Measurements from ENCODE around the gene SLC25A36.
A peak's percentile ranks its signal among the peaks of the same experiment; 100 is the strongest.

Gene SLC25A36

GRCh38 chr3:140995881-140996280 is 54.2 kb downstream of the SLC25A36 start:
- H3K9me3 ChIP-seq (replicated peaks; ENCODE audit: insufficient read depth, low read length): no peaks in the 10 kb centered on the region
- no peak overlapping the region for H2AFZ ChIP-seq (ENCODE audit: low read length)
- H4K20me1 ChIP-seq (ENCODE audit: insufficient read depth, low read length): no peaks in the 10 kb centered on the region
- H3K9ac ChIP-seq (ENCODE audit: low read length): no peak overlapping the region
- H3K4me3 ChIP-seq (ENCODE audit: low read length): no peak overlapping the region
- no peak overlapping the region for H3K4me2 ChIP-seq (ENCODE audit: low read depth, low read length)
- H3F3A ChIP-seq (ENCODE audit: insufficient read depth, low read length): no peaks in the 10 kb centered on the region
- no peaks in the 10 kb centered on the region for H3K9me2 ChIP-seq (replicated peaks; ENCODE audit: insufficient read depth, low read length)
- no peaks in the 10 kb centered on the region for H3K79me2 ChIP-seq (ENCODE audit: low read length)
- TF ChIP-seq EZH2 (optimal IDR thresholded peaks at IDR 0.05; ENCODE audit: low read depth, low read length) (no peak), EZH2phosphoT487 (IDR thresholded peaks at IDR 0.05; ENCODE audit: low read length) (no peak)
- TF ChIP-seq, protein P1, sequence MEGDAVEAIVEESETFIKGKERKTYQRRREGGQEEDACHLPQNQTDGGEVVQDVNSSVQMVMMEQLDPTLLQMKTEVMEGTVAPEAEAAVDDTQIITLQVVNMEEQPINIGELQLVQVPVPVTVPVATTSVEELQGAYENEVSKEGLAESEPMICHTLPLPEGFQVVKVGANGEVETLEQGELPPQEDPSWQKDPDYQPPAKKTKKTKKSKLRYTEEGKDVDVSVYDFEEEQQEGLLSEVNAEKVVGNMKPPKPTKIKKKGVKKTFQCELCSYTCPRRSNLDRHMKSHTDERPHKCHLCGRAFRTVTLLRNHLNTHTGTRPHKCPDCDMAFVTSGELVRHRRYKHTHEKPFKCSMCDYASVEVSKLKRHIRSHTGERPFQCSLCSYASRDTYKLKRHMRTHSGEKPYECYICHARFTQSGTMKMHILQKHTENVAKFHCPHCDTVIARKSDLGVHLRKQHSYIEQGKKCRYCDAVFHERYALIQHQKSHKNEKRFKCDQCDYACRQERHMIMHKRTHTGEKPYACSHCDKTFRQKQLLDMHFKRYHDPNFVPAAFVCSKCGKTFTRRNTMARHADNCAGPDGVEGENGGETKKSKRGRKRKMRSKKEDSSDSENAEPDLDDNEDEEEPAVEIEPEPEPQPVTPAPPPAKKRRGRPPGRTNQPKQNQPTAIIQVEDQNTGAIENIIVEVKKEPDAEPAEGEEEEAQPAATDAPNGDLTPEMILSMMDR (IDR thresholded peaks at IDR 0.05; ENCODE audit: low read length): no peak
- DNase-seq: no peak
- no peaks in the 10 kb centered on the region for H3K36me3 ChIP-seq (replicated peaks; ENCODE audit: insufficient read depth, low read length)
- no peak overlapping the region for H3K27ac ChIP-seq (ENCODE audit: low read length)
- 0 out of 2 replicates have a peak, but pooled peaks cover 3% of the 10 kb centered on the region for H3K4me1 ChIP-seq (ENCODE audit: low read length)
- no peaks in the 10 kb centered on the region for H3K27me3 ChIP-seq (replicated peaks; ENCODE audit: insufficient read depth, low read length)

- Histone ChIP-seq H3K27me3 (replicated peaks; ENCODE audit: insufficient read depth, low read length) (no peaks in the 10 kb centered on the region), H3K9me2 (replicated peaks; ENCODE audit: insufficient read depth, low read length) (no peaks in the 10 kb centered on the region), H3K4me3 (ENCODE audit: low read length) (no peak overlapping the region), H3K9ac (ENCODE audit: low read length) (no peak overlapping the region), H3F3A (ENCODE audit: insufficient read depth, low read length) (no peaks in the 10 kb centered on the region), H3K9me3 (replicated peaks; ENCODE audit: insufficient read depth, low read length) (no peaks in the 10 kb centered on the region), H3K4me2 (ENCODE audit: low read depth, low read length) (no peak overlapping the region), H3K36me3 (replicated peaks; ENCODE audit: insufficient read depth, low read length) (no peaks in the 10 kb centered on the region), H2AFZ (ENCODE audit: low read length) (no peak overlapping the region), H3K27ac (ENCODE audit: low read length) (no peak overlapping the region), H4K20me1 (ENCODE audit: insufficient read depth, low read length) (no peaks in the 10 kb centered on the region), H3K79me2 (ENCODE audit: low read length) (no peaks in the 10 kb centered on the region), H3K4me1 (ENCODE audit: low read length) (0 out of 2 replicates have a peak, but pooled peaks cover 3% of the 10 kb centered on the region)
- DNase-seq: peak; percentile 59
- TF ChIP-seq, protein P1 (IDR thresholded peaks at IDR 0.05; ENCODE audit: low read length): peak; percentile 77
- TF ChIP-seq EZH2 (optimal IDR thresholded peaks at IDR 0.05; ENCODE audit: low read depth, low read length): no peak
Measured at GRCh38 chr3:141000027-141000663, 58.5 kb downstream of the SLC25A36 start.

- H3K79me2 ChIP-seq (ENCODE audit: low read length): no peaks in the 10 kb centered on the region
- no peak overlapping the region for H3K4me2 ChIP-seq (ENCODE audit: low read depth, low read length)
- H3K9me2 ChIP-seq (replicated peaks; ENCODE audit: insufficient read depth, low read length): no peaks in the 10 kb centered on the region
- no peaks in the 10 kb centered on the region for H3K36me3 ChIP-seq (replicated peaks; ENCODE audit: insufficient read depth, low read length)
- DNase-seq: peak; percentile 27
- no peaks in the 10 kb centered on the region for H3K27me3 ChIP-seq (replicated peaks; ENCODE audit: insufficient read depth, low read length)
- no peaks in the 10 kb centered on the region for H4K20me1 ChIP-seq (ENCODE audit: insufficient read depth, low read length)
- H3K9me3 ChIP-seq (replicated peaks; ENCODE audit: insufficient read depth, low read length): no peaks in the 10 kb centered on the region
- no peak overlapping the region for H3K4me3 ChIP-seq (ENCODE audit: low read length)
- no peak for TF ChIP-seq EZH2phosphoT487 (IDR thresholded peaks at IDR 0.05; ENCODE audit: low read length)
- TF ChIP-seq, protein P1 (IDR thresholded peaks at IDR 0.05; ENCODE audit: low read length): no peak
- no peak for TF ChIP-seq EZH2 (optimal IDR thresholded peaks at IDR 0.05; ENCODE audit: low read depth, low read length)
- no peak overlapping the region for H3K9ac ChIP-seq (ENCODE audit: low read length)
- no peak overlapping the region for H3K27ac ChIP-seq (ENCODE audit: low read length)
- H2AFZ ChIP-seq (ENCODE audit: low read length): no peak overlapping the region
- H3F3A ChIP-seq (ENCODE audit: insufficient read depth, low read length): no peaks in the 10 kb centered on the region
- H3K4me1 ChIP-seq (ENCODE audit: low read length): 0 out of 2 replicates have a peak, but pooled peaks cover 3% of the 10 kb centered on the region
Measured at GRCh38 chr3:141000686-141001085, 59.0 kb downstream of the SLC25A36 start.
